ENCODE results near the gene TP73.

TP73 gene

GRCh38 chr1:3708791-3709190 is 56.5 kb downstream of the TP73 start:
- DNase-seq (ENCODE audit: low spot score), result no peak

GRCh38 chr1:3710251-3710650 is 57.9 kb downstream of the TP73 start:
- no peak for DNase-seq (ENCODE audit: low spot score)

- no peak for DNase-seq (ENCODE audit: low spot score)
Observed at GRCh38 chr1:3711381-3711779, 59.1 kb downstream of the TP73 start.

GRCh38 chr1:3711780-3712451 is 59.6 kb downstream of the TP73 start:
- DNase-seq (ENCODE audit: low spot score), result no peak

GRCh38 chr1:3712573-3713535 is 60.5 kb downstream of the TP73 start:
- no peak for DNase-seq (ENCODE audit: low spot score)

GRCh38 chr1:3713840-3714239 is 61.5 kb downstream of the TP73 start:
- DNase-seq (ENCODE audit: low spot score), result no peak

- DNase-seq (ENCODE audit: low spot score), result no peak
Observed at GRCh38 chr1:3714284-3714741, 62.0 kb downstream of the TP73 start.

GRCh38 chr1:3714814-3715213 is 62.5 kb downstream of the TP73 start:
- DNase-seq (ENCODE audit: low spot score), result no peak

GRCh38 chr1:3716351-3716750 is 64.0 kb downstream of the TP73 start:
- DNase-seq (ENCODE audit: low spot score), result no peak

- no peak for DNase-seq (ENCODE audit: low spot score)
Observed at GRCh38 chr1:3717041-3717714, 64.9 kb downstream of the TP73 start.

- no peak for DNase-seq (ENCODE audit: low spot score)
Observed at GRCh38 chr1:3717715-3718601, 65.6 kb downstream of the TP73 start.

- DNase-seq (ENCODE audit: low spot score), result peak; percentile 62
Observed at GRCh38 chr1:3718764-3719163, 66.4 kb downstream of the TP73 start.

- DNase-seq (ENCODE audit: low spot score), result no peak
Observed at GRCh38 chr1:3721955-3722465, 69.7 kb downstream of the TP73 start.

GRCh38 chr1:3722846-3723245 is 70.5 kb downstream of the TP73 start:
- no peak for DNase-seq (ENCODE audit: low spot score)

GRCh38 chr1:3724416-3725030 is 72.2 kb downstream of the TP73 start:
- DNase-seq (ENCODE audit: low spot score), result peak; percentile 88

GRCh38 chr1:3725366-3725765 is 73.0 kb downstream of the TP73 start:
- DNase-seq (ENCODE audit: low spot score), result no peak

GRCh38 chr1:3727042-3727824 is 74.9 kb downstream of the TP73 start:
- peak; percentile 70 for DNase-seq (ENCODE audit: low spot score)

GRCh38 chr1:3727825-3728776 is 75.8 kb downstream of the TP73 start:
- DNase-seq (ENCODE audit: low spot score), result no peak
